Stimulated activated effector memory CD8-positive, alpha-beta T cell treated with anti-CD3 and anti-CD28 coated beads, Interleukin-12 subunit alpha, Interleukin-12 subunit beta, amount 100 ng/mL, for 72 hours (primary cell): ENCODE data around the gene ZFYVE28.

Experiments used
- ATAC-seq: fragments of 150-1000 bp; cut with Tn5 transposase; 2 replicates; pipeline ENCODE4 v1.10.0; 2021
- DNase-seq, 2 donors: peaks; one replicate each; pipeline ENCODE4 v3.0.0; 2021 to 2022; ENCODE audit warnings: low spot score in 2 of 2
- H3K27ac Mint-ChIP-seq: one replicate; pipeline ENCODE4 v1.8.0; 2022; ENCODE audit warnings: mild to moderate bottlenecking, mixed read lengths
- H3K36me3 Mint-ChIP-seq: one replicate; pipeline ENCODE4 v1.8.0; 2022; ENCODE audit warnings: mild to moderate bottlenecking, mixed read lengths
- H3K4me1 Mint-ChIP-seq: one replicate; pipeline ENCODE4 v1.8.0; 2022; ENCODE audit warnings: mixed read lengths
- H3K4me3 Mint-ChIP-seq: one replicate; pipeline ENCODE4 v1.8.0; 2022; ENCODE audit warnings: mild to moderate bottlenecking, mixed read lengths
- H3K9me3 Mint-ChIP-seq: one replicate; pipeline ENCODE4 v1.8.0; 2022; ENCODE audit warnings: mixed read lengths

ZFYVE28 gene

GRCh38 chr4:2396781-2397368 is 21.6 kb downstream of the ZFYVE28 start:
- no peak for ATAC-seq
- Mint-ChIP-seq H3K4me1 (peaks cover 73% of the 10 kb centered on the region), H3K4me3 (no peak overlapping the region), H3K9me3 (no peaks in the 10 kb centered on the region), H3K27ac (no peak overlapping the region), H3K36me3 (peaks cover 16% of the 10 kb centered on the region)
- no peak for DNase-seq

- ATAC-seq: no peak
These were observed 22.9 kb downstream of the ZFYVE28 start for GRCh38 chr4:2395584-2395983.

GRCh38 chr4:2395038-2395437 is 23.4 kb downstream of the ZFYVE28 start:
- Mint-ChIP-seq H3K27ac (peak overlapping the region; percentile 32), H3K9me3 (no peaks in the 10 kb centered on the region), H3K4me1 (peaks cover 69% of the 10 kb centered on the region), H3K4me3 (no peak overlapping the region), H3K36me3 (peaks cover 16% of the 10 kb centered on the region)
- DNase-seq (no peak), ATAC-seq (no peak)

More at GRCh38 chr4:2395584-2395983, 22.9 kb downstream of the ZFYVE28 start:
- peaks cover 16% of the 10 kb centered on the region for H3K36me3 Mint-ChIP-seq
- peaks cover 70% of the 10 kb centered on the region for H3K4me1 Mint-ChIP-seq
- no peaks in the 10 kb centered on the region for H3K9me3 Mint-ChIP-seq
- no peak overlapping the region for H3K4me3 Mint-ChIP-seq
- no peak for DNase-seq
- H3K27ac Mint-ChIP-seq: no peak overlapping the region

- Mint-ChIP-seq H3K27ac (peak overlapping the region; percentile 76), H3K4me1 (peaks cover 72% of the 10 kb centered on the region)
- no peak for ATAC-seq
These were observed 23.9 kb downstream of the ZFYVE28 start for GRCh38 chr4:2394528-2394927.

GRCh38 chr4:2393353-2394270 is 24.8 kb downstream of the ZFYVE28 start:
- peak; percentile 44 for ATAC-seq
- Mint-ChIP-seq H3K36me3 (peaks cover 16% of the 10 kb centered on the region), H3K27ac (peak overlapping the region; percentile 76), H3K9me3 (no peaks in the 10 kb centered on the region), H3K4me1 (peaks cover 70% of the 10 kb centered on the region), H3K4me3 (no peak overlapping the region)
- no peak for DNase-seq

More at GRCh38 chr4:2394528-2394927, 23.9 kb downstream of the ZFYVE28 start:
- no peak overlapping the region for H3K4me3 Mint-ChIP-seq
- H3K9me3 Mint-ChIP-seq: no peaks in the 10 kb centered on the region
- peaks cover 16% of the 10 kb centered on the region for H3K36me3 Mint-ChIP-seq
- DNase-seq: no peak

DNA sequence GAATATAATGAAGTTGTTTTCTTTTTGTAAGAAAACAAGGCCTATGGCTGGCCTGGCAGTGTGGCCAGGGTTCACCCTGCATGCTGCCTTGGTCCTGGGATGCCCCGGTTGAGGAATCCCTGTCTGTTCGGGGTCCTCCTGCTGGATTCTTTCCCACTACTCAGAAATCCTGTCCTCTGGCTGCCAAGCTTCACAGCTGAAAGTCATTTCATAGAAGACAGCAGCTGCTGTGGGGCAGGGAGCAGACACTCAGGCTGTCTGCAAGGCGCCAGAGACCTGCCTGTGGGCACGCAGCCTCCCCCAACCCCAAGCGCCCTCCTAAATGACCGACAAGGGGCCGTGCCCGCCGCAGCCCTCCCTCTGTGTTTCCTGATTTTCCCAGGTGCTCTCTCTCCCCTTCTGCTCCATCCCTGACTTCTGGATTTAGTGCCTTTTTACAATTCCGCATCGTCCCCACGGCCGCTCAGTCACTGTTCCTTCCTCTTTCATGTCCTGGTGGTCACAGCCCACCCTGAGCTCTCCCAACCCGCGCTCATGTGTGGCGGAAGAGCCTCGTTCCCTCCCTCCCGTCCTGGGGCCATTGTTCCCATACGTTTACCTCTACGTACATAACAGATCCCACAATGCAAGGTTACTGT is 27.5 kb downstream of the ZFYVE28 start:
- no peak for ATAC-seq
- Mint-ChIP-seq H3K36me3 (peaks cover 15% of the 10 kb centered on the region), H3K4me3 (no peak overlapping the region), H3K9me3 (no peaks in the 10 kb centered on the region), H3K4me1 (peaks cover 65% of the 10 kb centered on the region), H3K27ac (peak overlapping the region; percentile 16)
- no peak for DNase-seq

GRCh38 chr4:2390146-2390545 is 28.3 kb downstream of the ZFYVE28 start:
- DNase-seq (no peak), ATAC-seq (no peak)
- no peak overlapping the region for H3K27ac Mint-ChIP-seq
- peaks cover 15% of the 10 kb centered on the region for H3K36me3 Mint-ChIP-seq
- peaks cover 66% of the 10 kb centered on the region for H3K4me1 Mint-ChIP-seq
- no peaks in the 10 kb centered on the region for H3K9me3 Mint-ChIP-seq
- H3K4me3 Mint-ChIP-seq: no peak overlapping the region

DNA sequence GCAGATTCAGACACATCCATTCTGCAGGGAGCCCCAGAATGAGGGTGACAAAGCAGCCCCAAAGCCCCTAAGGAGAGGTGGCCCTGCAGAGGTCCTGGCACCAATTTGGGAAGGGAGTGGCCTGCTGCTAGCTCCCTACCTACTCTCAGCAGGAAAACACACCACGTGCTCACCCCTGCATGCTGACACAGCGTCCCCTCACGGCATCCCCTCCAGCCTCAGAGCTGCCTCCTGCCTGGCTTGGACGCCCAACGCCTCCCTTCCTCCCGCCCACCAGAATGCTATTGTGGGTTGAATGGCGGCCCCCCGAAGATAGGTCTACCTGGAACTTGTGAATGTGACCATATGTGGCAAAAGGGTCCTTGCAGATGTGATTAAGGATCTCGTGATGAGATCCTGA is 28.8 kb downstream of the ZFYVE28 start:
- DNase-seq (no peak), ATAC-seq (no peak)
- peaks cover 15% of the 10 kb centered on the region for H3K36me3 Mint-ChIP-seq
- H3K27ac Mint-ChIP-seq: no peak overlapping the region
- H3K9me3 Mint-ChIP-seq: no peaks in the 10 kb centered on the region
- H3K4me1 Mint-ChIP-seq: peaks cover 61% of the 10 kb centered on the region
- H3K4me3 Mint-ChIP-seq: no peak overlapping the region

- Mint-ChIP-seq H3K4me3 (no peak overlapping the region), H3K36me3 (peaks cover 8% of the 10 kb centered on the region), H3K9me3 (no peaks in the 10 kb centered on the region), H3K27ac (peak overlapping the region; percentile 48), H3K4me1 (peaks cover 53% of the 10 kb centered on the region)
- DNase-seq (no peak), ATAC-seq (no peak)
These were observed 29.8 kb downstream of the ZFYVE28 start for GRCh38 chr4:2388429-2389182.

DNA sequence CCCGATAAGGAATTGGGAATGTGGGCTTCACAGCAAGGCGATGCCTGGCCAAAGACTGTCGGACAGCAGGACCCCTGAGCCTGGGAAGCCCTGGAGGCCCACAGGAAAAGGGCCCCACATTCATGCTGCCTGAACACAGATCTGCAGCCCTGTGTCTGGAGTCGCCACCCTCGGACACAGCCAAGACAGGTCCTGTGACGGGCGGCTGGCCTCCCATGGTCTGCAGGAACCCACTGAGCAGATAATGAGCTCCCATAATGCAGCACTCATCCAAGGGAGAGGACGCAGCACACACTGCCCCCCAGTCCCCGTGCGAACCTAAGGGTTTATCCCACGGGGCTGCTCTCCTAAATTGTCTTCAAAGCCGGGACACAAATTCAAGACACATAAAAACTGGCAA is 30.6 kb downstream of the ZFYVE28 start:
- H3K36me3 Mint-ChIP-seq: peaks cover 11% of the 10 kb centered on the region
- ATAC-seq (no peak), DNase-seq (no peak)
- H3K4me1 Mint-ChIP-seq: peaks cover 53% of the 10 kb centered on the region
- H3K9me3 Mint-ChIP-seq: no peaks in the 10 kb centered on the region
- no peak overlapping the region for H3K27ac Mint-ChIP-seq
- H3K4me3 Mint-ChIP-seq: no peak overlapping the region

DNA sequence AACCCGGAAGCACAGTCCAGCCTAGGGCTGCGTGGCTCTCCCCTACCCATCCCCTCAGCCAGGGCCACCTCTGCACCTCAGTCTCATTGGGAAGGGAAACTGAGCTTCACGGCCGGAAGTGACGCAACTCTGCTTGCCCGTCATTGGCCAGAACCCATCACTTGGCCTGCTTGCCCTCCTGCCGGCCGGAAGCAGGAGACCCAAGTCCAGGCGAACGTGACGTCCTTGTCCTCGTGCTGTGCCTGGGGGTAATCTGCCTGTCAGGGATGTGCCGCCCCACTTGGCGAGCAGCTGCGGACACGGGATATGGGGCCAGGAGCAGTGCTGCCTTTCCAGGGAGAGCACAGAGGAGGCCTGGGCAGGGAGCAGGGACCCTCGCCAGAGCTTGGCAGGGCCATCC is 31.2 kb downstream of the ZFYVE28 start:
- Mint-ChIP-seq H3K4me1 (peaks cover 56% of the 10 kb centered on the region), H3K9me3 (no peaks in the 10 kb centered on the region), H3K4me3 (no peak overlapping the region), H3K36me3 (peaks cover 11% of the 10 kb centered on the region), H3K27ac (no peak overlapping the region)
- no peak for DNase-seq
- no peak for ATAC-seq

- no peak overlapping the region for H3K27ac Mint-ChIP-seq
- H3K4me3 Mint-ChIP-seq: no peak overlapping the region
- DNase-seq (no peak), ATAC-seq (no peak)
- H3K9me3 Mint-ChIP-seq: no peaks in the 10 kb centered on the region
- peaks cover 11% of the 10 kb centered on the region for H3K36me3 Mint-ChIP-seq
- peaks cover 56% of the 10 kb centered on the region for H3K4me1 Mint-ChIP-seq
These were observed 31.7 kb downstream of the ZFYVE28 start for GRCh38 chr4:2386717-2387116.

GRCh38 chr4:2385516-2385915 is 32.9 kb downstream of the ZFYVE28 start:
- Mint-ChIP-seq H3K4me3 (no peak overlapping the region), H3K36me3 (peaks cover 11% of the 10 kb centered on the region), H3K4me1 (peaks cover 52% of the 10 kb centered on the region), H3K27ac (peak overlapping the region; percentile 40), H3K9me3 (no peaks in the 10 kb centered on the region)
- no peak for ATAC-seq
- DNase-seq: no peak

DNA sequence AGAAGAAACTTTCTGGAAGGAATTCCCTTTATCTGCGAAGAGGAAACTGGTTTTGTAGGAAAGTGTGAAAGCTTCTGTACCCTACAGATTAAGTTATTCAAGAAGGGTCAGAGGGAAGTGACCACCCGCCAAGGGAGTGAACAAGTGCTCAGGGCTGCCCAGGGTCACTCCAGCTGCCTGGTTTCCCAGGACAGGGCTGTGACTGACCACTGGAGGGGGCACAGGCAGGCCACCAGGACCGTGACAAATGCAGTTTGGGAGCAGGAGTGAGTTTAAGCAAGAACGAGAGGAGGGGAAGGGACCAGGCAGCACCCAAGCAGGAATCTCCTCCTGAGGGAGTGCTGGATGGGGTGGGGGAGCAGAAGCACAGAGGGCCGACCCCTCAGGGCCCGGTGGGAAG is 34.2 kb downstream of the ZFYVE28 start:
- Mint-ChIP-seq H3K27ac (peak overlapping the region; percentile 88), H3K4me1 (peaks cover 43% of the 10 kb centered on the region), H3K36me3 (peaks cover 11% of the 10 kb centered on the region), H3K4me3 (no peak overlapping the region), H3K9me3 (no peaks in the 10 kb centered on the region)
- DNase-seq (no peak), ATAC-seq (no peak)

DNA sequence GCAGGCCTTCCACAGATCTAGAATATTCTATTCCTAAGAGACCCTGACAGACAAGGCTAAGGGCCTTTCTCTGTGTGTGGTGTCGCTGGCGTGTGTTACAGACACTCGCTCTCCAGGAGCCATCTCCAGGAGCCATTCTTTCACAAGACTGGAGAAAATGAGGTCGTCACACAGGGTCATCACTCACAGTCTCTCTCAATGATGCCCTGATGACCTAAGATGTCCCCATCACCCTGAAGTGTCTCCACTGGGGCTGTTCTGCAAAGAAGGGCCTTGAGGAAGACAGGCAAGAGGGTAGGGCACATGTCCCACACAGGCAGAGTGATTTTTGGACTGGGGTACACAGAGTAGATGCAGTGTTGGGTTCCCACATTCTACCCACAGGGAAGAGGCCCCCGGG is 34.7 kb downstream of the ZFYVE28 start:
- DNase-seq (no peak), ATAC-seq (no peak)
- no peaks in the 10 kb centered on the region for H3K9me3 Mint-ChIP-seq
- peak overlapping the region; percentile 88 for H3K27ac Mint-ChIP-seq
- no peak overlapping the region for H3K4me3 Mint-ChIP-seq
- H3K4me1 Mint-ChIP-seq: peaks cover 42% of the 10 kb centered on the region
- peaks cover 13% of the 10 kb centered on the region for H3K36me3 Mint-ChIP-seq
